Fibroblast of villous mesenchyme (primary cell): ENCODE results near the gene TEC. TPM values are rescaled to one million over a fixed set of nuclear protein-coding genes. Genes with fewer than 3 reads are reported as not detected.

ENCODE experiments used
- DNase-seq: peaks from one replicate; pipeline ENCODE4 v3.0.0-alpha.2; 2010; ENCODE audit warnings: low read depth
- H3K4me3 ChIP-seq: 2 replicates; pipeline ENCODE4 v1.5.1; 2011; ENCODE audit warnings: low read depth, mild to moderate bottlenecking, low read length
- CTCF ChIP-seq: IDR thresholded peaks from 2 replicates; pipeline ENCODE4 v1.5.1; 2012; ENCODE audit warnings: low read depth, mild to moderate bottlenecking, low read length; ENCODE audit not compliant: insufficient read depth
- total RNA-seq: library from RNA; depleted of rRNA; stranded (reverse); fragments of >200 nt; gene quantifications from 2 replicates; pipeline ENCODE4 v1.2.3, GENCODE V29; 2012

Gene TEC
- total RNA-seq, 1 donor = 0.43 TPM

- no peak for TF ChIP-seq CTCF
- DNase-seq = no peak
- H3K4me3 ChIP-seq = no peak overlapping the region
Observed at GRCh38 chr4:48156423-48156822, 113.2 kb downstream of the TEC start.

GRCh38 chr4:48153791-48154550, 115.7 kb downstream of the TEC start:
- no peak for DNase-seq

DNA sequence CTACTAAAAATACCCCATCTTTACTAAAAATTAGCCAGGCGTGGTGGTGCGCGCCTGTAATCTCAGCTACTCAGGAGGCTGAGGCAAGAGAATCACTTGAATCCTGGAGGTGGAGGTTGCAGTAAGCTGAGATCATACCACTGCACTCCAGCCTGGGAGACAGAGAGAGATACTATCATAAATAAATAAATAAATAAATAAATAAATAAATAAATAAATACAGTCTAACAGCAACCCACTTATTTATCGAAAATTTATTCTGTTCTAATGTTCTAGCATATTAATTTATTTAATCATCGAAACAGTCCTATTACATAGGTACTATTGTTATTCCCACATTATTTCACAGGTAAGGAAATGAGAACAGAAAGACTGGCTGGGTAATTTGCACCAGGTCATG, 117.4 kb downstream of the TEC start:
- no peak overlapping the region for H3K4me3 ChIP-seq
- DNase-seq = no peak
- no peak for TF ChIP-seq CTCF

More at GRCh38 chr4:48153791-48154550, 115.7 kb downstream of the TEC start:
- no peak for TF ChIP-seq CTCF
- no peak overlapping the region for H3K4me3 ChIP-seq

- no peak for TF ChIP-seq CTCF
- no peak overlapping the region for H3K4me3 ChIP-seq
- DNase-seq = no peak
Observed at GRCh38 chr4:48149827-48150370, 119.7 kb downstream of the TEC start.

GRCh38 chr4:48147621-48148020, 122.0 kb downstream of the TEC start:
- DNase-seq = no peak
- H3K4me3 ChIP-seq = no peak overlapping the region
- no peak for TF ChIP-seq CTCF

GRCh38 chr4:48141048-48141447, 128.6 kb downstream of the TEC start:
- peak; percentile 55 for TF ChIP-seq CTCF
- peak; percentile 57 for DNase-seq
- no peak overlapping the region for H3K4me3 ChIP-seq

DNA sequence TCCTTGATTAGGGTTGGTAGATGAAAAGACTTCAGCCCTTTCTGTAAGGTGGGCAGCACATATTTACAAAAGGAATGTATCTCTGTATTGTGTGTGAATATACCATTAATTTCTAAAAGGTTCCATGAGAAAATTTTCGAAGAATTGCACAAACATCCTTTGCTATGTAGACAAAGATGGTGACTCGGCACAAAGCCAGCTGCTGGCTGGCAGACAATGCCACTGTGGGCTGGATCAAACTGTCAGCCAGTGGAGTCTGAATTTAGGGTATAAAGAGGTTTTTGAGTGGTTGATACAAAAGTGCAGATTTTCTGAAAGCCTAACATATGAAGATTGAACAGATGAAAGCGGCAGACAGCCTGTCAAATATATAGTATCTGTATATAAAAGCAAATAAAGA, 129.9 kb downstream of the TEC start:
- no peak for DNase-seq
- H3K4me3 ChIP-seq = no peak overlapping the region
- TF ChIP-seq CTCF = no peak
